ENCODE results near the gene LPO. TPM values are rescaled to one million over a fixed set of nuclear protein-coding genes. Genes with fewer than 3 reads are reported as not detected.

LPO gene
- total RNA-seq, 4 donors from 2014 or later: 0.06 to 0.59 TPM; not detected in 2

- H3K4me3 ChIP-seq (ENCODE audit: low read depth, poor library complexity, severe bottlenecking): no peak overlapping the region
- TF ChIP-seq, protein P1, sequence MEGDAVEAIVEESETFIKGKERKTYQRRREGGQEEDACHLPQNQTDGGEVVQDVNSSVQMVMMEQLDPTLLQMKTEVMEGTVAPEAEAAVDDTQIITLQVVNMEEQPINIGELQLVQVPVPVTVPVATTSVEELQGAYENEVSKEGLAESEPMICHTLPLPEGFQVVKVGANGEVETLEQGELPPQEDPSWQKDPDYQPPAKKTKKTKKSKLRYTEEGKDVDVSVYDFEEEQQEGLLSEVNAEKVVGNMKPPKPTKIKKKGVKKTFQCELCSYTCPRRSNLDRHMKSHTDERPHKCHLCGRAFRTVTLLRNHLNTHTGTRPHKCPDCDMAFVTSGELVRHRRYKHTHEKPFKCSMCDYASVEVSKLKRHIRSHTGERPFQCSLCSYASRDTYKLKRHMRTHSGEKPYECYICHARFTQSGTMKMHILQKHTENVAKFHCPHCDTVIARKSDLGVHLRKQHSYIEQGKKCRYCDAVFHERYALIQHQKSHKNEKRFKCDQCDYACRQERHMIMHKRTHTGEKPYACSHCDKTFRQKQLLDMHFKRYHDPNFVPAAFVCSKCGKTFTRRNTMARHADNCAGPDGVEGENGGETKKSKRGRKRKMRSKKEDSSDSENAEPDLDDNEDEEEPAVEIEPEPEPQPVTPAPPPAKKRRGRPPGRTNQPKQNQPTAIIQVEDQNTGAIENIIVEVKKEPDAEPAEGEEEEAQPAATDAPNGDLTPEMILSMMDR (IDR thresholded peaks at IDR 0.05): no peak
- no peak for TF ChIP-seq POLR2A (IDR thresholded peaks at IDR 0.05)
- 82 to 84% methylated on average over 19 to 22 of the region's 22 CpGs for WGBS, 2 donors
- intact Hi-C loops (cut with DNase I; ENCODE audit: low total_unique reads): no loop called here
- DNase-seq (ENCODE audit: low spot score in 2 of 2): peak; percentile 10 to 77
Measured at GRCh38 chr17:58267347-58268324, 29.3 kb downstream of the LPO start.

GRCh38 chr17:58268326-58268725 is 29.9 kb downstream of the LPO start:
- TF ChIP-seq, protein P1 (IDR thresholded peaks at IDR 0.05): no peak
- TF ChIP-seq POLR2A (IDR thresholded peaks at IDR 0.05): no peak
- peak in 1 of 2 donors; percentile 53 for DNase-seq (ENCODE audit: low spot score in 2 of 2)
- WGBS, 2 donors: 83 to 86% methylated on average over 12 of the region's 12 CpGs
- intact Hi-C loops (cut with DNase I; ENCODE audit: low total_unique reads): no loop called here
- H3K4me3 ChIP-seq (ENCODE audit: low read depth, poor library complexity, severe bottlenecking): no peak overlapping the region

- 75 to 80% methylated on average over 6 of the region's 6 CpGs for WGBS, 2 donors
- no peak overlapping the region for H3K4me3 ChIP-seq (ENCODE audit: low read depth, poor library complexity, severe bottlenecking)
Measured at GRCh38 chr17:58268774-58269556, 30.6 kb downstream of the LPO start.

DNA sequence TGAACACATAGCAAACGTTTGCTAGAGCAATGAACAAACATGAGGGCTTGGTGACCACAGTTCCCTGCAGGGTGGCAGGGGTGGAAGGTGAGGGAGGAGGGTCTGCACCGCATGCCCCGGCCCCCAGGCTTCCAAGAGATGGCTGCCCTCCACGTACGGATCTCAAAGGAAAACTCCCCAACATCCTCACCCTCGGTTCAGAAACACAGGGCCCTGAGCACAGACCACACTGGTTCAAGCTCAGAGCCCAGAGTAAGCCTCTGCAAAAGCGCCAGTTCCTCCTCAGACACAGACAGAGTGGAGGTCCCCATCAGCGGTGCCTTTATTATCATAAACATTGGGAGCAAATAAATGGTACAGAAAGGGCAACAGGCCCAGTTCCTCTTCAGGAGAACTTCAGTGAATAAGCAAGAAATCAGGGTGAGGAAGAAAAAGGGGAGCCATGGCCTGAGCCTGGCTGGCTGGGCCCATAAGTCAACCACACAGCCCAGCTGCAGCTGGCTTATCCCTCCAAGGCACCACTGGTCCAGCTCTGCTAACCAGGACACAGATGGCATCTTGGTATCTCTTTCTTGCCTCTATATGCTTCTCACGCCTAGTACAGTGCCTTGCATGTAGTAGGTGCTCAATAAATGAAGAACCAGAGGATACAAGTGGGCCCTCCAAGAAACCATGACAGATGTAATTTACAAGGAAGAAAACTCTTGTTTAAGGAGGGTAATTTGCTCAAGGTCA is 31.3 kb downstream of the LPO start:
- 77 to 84% methylated on average over 9 of the region's 9 CpGs for WGBS, 2 donors
- intact Hi-C loops (cut with DNase I; ENCODE audit: low total_unique reads): no loop called here
- TF ChIP-seq, protein P1 (IDR thresholded peaks at IDR 0.05): no peak
- TF ChIP-seq POLR2A (IDR thresholded peaks at IDR 0.05): no peak
- no peak overlapping the region for H3K4me3 ChIP-seq (ENCODE audit: low read depth, poor library complexity, severe bottlenecking)
- DNase-seq (ENCODE audit: low spot score in 2 of 2): peak in 1 of 2 donors; percentile 54

More at GRCh38 chr17:58268774-58269556, 30.6 kb downstream of the LPO start:
- TF ChIP-seq, protein P1 (IDR thresholded peaks at IDR 0.05): no peak
- TF ChIP-seq POLR2A (IDR thresholded peaks at IDR 0.05): no peak
- intact Hi-C loops (cut with DNase I; ENCODE audit: low total_unique reads): no loop called here
- no peak for DNase-seq (ENCODE audit: low spot score in 2 of 2)

GRCh38 chr17:58270476-58271215 is 32.3 kb downstream of the LPO start:
- no peak overlapping the region for H3K4me3 ChIP-seq (ENCODE audit: low read depth, poor library complexity, severe bottlenecking)
- DNase-seq (ENCODE audit: low spot score in 2 of 2): peak in 1 of 2 donors; percentile 53
- TF ChIP-seq POLR2A (IDR thresholded peaks at IDR 0.05): no peak
- TF ChIP-seq, protein P1 (IDR thresholded peaks at IDR 0.05): no peak
- 77 to 83% methylated on average over 15 of the region's 15 CpGs for WGBS, 2 donors
- intact Hi-C loops (cut with DNase I; ENCODE audit: low total_unique reads): no loop called here

All from lower leg skin (tissue), 4 donors.